Liver (tissue), 9 donors: ENCODE results near the gene ST8SIA6. TPM values are rescaled to one million over a fixed set of nuclear protein-coding genes. Genes with fewer than 3 reads are reported as not detected.

ENCODE experiments used
- DNase-seq: peaks from one replicate; pipeline ENCODE4 v3.0.0-alpha.2; 2017; ENCODE audit warnings: low spot score
- H3K27ac ChIP-seq, 2 donors: one replicate each; pipeline ENCODE4 v1.7.0; 2013; ENCODE audit warnings: inconsistent platforms in 2 of 2, low read length in 2 of 2, control low read depth in 1 of 2, low read depth in 1 of 2, mild to moderate bottlenecking in 1 of 2
- H3K27me3 ChIP-seq, 4 donors: one replicate each; pipeline versions ENCODE4 v1.6.1 to v1.7.0; 2013; ENCODE audit warnings: low read length in 3 of 4, inconsistent platforms in 1 of 4, mild to moderate bottlenecking in 1 of 4, moderate library complexity in 1 of 4; ENCODE audit not compliant: control insufficient read depth in 4 of 4, insufficient read depth in 4 of 4
- H3K36me3 ChIP-seq, 4 donors: one replicate each; pipeline versions ENCODE4 v1.6.1 to v1.7.0; 2013; ENCODE audit warnings: low read length in 3 of 4, mild to moderate bottlenecking in 3 of 4, low read depth in 1 of 4, moderate library complexity in 1 of 4; ENCODE audit not compliant: control insufficient read depth in 4 of 4, insufficient read depth in 3 of 4
- H3K4me1 ChIP-seq, 4 donors: one replicate each; pipeline versions ENCODE4 v1.6.1 to v1.7.0; 2013; ENCODE audit warnings: low read length in 3 of 4, mild to moderate bottlenecking in 3 of 4, moderate library complexity in 1 of 4; ENCODE audit not compliant: control insufficient read depth in 4 of 4, insufficient read depth in 4 of 4
- H3K4me3 ChIP-seq, 3 donors: one replicate each; pipeline versions ENCODE4 v1.6.1 to v1.7.0; 2013; ENCODE audit warnings: low read length in 3 of 3, control low read depth in 1 of 3, low read depth in 1 of 3, mild to moderate bottlenecking in 1 of 3
- H3K9ac ChIP-seq, 2 donors: one replicate each; pipeline ENCODE4 v1.7.0; 2013; ENCODE audit warnings: low read length in 2 of 2, mild to moderate bottlenecking in 2 of 2, moderate library complexity in 2 of 2, control low read depth in 1 of 2, low read depth in 1 of 2
- H3K9me3 ChIP-seq, 4 donors: one replicate each; pipeline versions ENCODE4 v1.6.1 to v1.7.0; 2013; ENCODE audit warnings: low read length in 3 of 4; ENCODE audit not compliant: control insufficient read depth in 4 of 4
- ATF3 ChIP-seq: IDR thresholded peaks from 2 replicates; pipeline ENCODE4 v1.6.1; 2016; ENCODE audit warnings: antibody characterized with exemption
- CTCF ChIP-seq: fragments of 150-350 bp; IDR thresholded peaks from 2 replicates; pipeline ENCODE4 v1.5.1; 2017; ENCODE audit warnings: improper control_type of control experiment, low read depth, low read length; ENCODE audit not compliant: missing input control
- EGR1 ChIP-seq, 2 donors: IDR thresholded peaks; 2 replicates each; pipeline ENCODE4 v1.6.1; 2016 to 2018; ENCODE audit warnings: antibody characterized with exemption in 2 of 2, low read depth in 2 of 2
- FOXA1 ChIP-seq: IDR thresholded peaks from 2 replicates; pipeline ENCODE4 v1.6.1; 2016; ENCODE audit warnings: antibody characterized with exemption
- FOXA2 ChIP-seq: IDR thresholded peaks from 2 replicates; pipeline ENCODE4 v1.6.1; 2016; ENCODE audit warnings: antibody characterized with exemption
- GABPA ChIP-seq, 2 donors: IDR thresholded peaks in 1 of 2; conservative IDR thresholded peaks in 1 of 2; 2 replicates each; pipeline ENCODE4 v1.6.1; 2016; ENCODE audit warnings: antibody characterized with exemption in 2 of 2, mild to moderate bottlenecking in 1 of 2, moderate library complexity in 1 of 2
- HNF4A ChIP-seq, 2 donors: conservative IDR thresholded peaks; 2 replicates each; pipeline ENCODE4 v1.6.1; 2016; ENCODE audit warnings: antibody characterized with exemption in 2 of 2, mild to moderate bottlenecking in 2 of 2
- HNF4G ChIP-seq: IDR thresholded peaks from 2 replicates; pipeline ENCODE4 v1.6.1; 2016; ENCODE audit warnings: antibody characterized with exemption
- JUND ChIP-seq, 2 donors: IDR thresholded peaks; 2 replicates each; pipeline ENCODE4 v1.6.1; 2016; ENCODE audit warnings: antibody characterized with exemption in 2 of 2
- MAX ChIP-seq: IDR thresholded peaks from 2 replicates; pipeline ENCODE4 v1.6.1; 2016; ENCODE audit warnings: antibody characterized with exemption
- NR2F2 ChIP-seq: IDR thresholded peaks from 2 replicates; pipeline ENCODE4 v1.6.1; 2016; ENCODE audit warnings: antibody characterized with exemption
- RAD21 ChIP-seq, 2 donors: IDR thresholded peaks; 2 replicates each; pipeline ENCODE4 v1.6.1; 2016; ENCODE audit warnings: antibody characterized with exemption in 2 of 2, mild to moderate bottlenecking in 2 of 2
- REST ChIP-seq: IDR thresholded peaks from 2 replicates; pipeline ENCODE4 v1.6.1; 2016; ENCODE audit warnings: antibody characterized with exemption, mild to moderate bottlenecking
- RXRA ChIP-seq, 2 donors: IDR thresholded peaks; 2 replicates each; pipeline ENCODE4 v1.6.1; 2017 to 2018; ENCODE audit warnings: antibody characterized with exemption in 2 of 2, mild to moderate bottlenecking in 1 of 2
- SP1 ChIP-seq: IDR thresholded peaks from 2 replicates; pipeline ENCODE4 v1.6.1; 2018; ENCODE audit warnings: antibody characterized with exemption, mild to moderate bottlenecking
- TAF1 ChIP-seq: conservative IDR thresholded peaks from 2 replicates; pipeline ENCODE4 v1.6.1; 2016; ENCODE audit warnings: antibody characterized with exemption, mild to moderate bottlenecking
- YY1 ChIP-seq: IDR thresholded peaks from 2 replicates; pipeline ENCODE4 v1.6.1; 2016; ENCODE audit warnings: antibody characterized with exemption, mild to moderate bottlenecking
- ZBTB33 ChIP-seq: IDR thresholded peaks from 2 replicates; pipeline ENCODE4 v1.6.1; 2016; ENCODE audit warnings: antibody characterized with exemption
- WGBS: extraction: QIAGEN DNeasy Blood & Tissue Kit; methylation state at CpG from one replicate; pipeline ENCODE4 v1.1.7; 2013; 5-methylcytosine and 5-hydroxymethylcytosine counted together
- polyA plus RNA-seq, 2 donors: library from polyadenylated mRNA; stranded (reverse) in 1 of 2; unstranded in 1 of 2; fragments of 200-250 nt in 1 of 2; fragments of >200 nt in 1 of 2; fragmentation: Nextera tagmentation in 1 of 2; extraction: Ambion mirVana in 1 of 2; gene quantifications; one replicate each; pipeline versions ENCODE4 v1.2.1 to v1.2.3, GENCODE V29; 2013 to 2015
- total RNA-seq, 2 donors: library from RNA; depleted of rRNA; stranded (reverse); fragments of >200 nt; gene quantifications; one replicate each; pipeline ENCODE4 v1.2.3, GENCODE V29; 2014
- donor health status: healthy.
- donor health status: healthy.
- donor health status: healthy.
- donor health status: healthy.
- donor health status: healthy.

The ST8SIA6 gene
- total and polyA plus RNA-seq, 4 donors = 0.53 to 5.8 (median 1.0) TPM

- Histone ChIP-seq H3K4me3 (no peak overlapping the region), H3K4me1 (no peaks in the 10 kb centered on the region), H3K36me3 (no peaks in the 10 kb centered on the region), H3K27ac (no peak overlapping the region), H3K27me3 (no peaks in the 10 kb centered on the region), H3K9ac (no peak overlapping the region), H3K9me3 (no peaks in the 10 kb centered on the region)
- 58% methylated on average over 6 of the region's 6 CpGs for WGBS
- no peak for TF ChIP-seq CTCF
- DNase-seq = no peak
Observed at GRCh38 chr10:17379151-17379690, 75.2 kb downstream of the ST8SIA6 start.

GRCh38 chr10:17375936-17376584 is 78.3 kb downstream of the ST8SIA6 start:
- H3K4me3 ChIP-seq = no peak overlapping the region
- WGBS = 74% methylated on average over 10 of the region's 10 CpGs
- H3K27ac ChIP-seq = no peak overlapping the region
- DNase-seq = peak; percentile 42
- no peak overlapping the region for H3K9ac ChIP-seq
- no peaks in the 10 kb centered on the region for H3K4me1 ChIP-seq
- no peaks in the 10 kb centered on the region for H3K9me3 ChIP-seq
- H3K27me3 ChIP-seq = no peaks in the 10 kb centered on the region
- TF ChIP-seq TAF1 = no peak
- no peak for TF ChIP-seq HNF4A (conservative IDR thresholded peaks at IDR 0.05)
- TF ChIP-seq ATF3 = no peak
- TF ChIP-seq FOXA1 = no peak
- no peak for TF ChIP-seq RAD21 (IDR thresholded peaks at IDR 0.05)
- no peak for TF ChIP-seq ZBTB33
- TF ChIP-seq YY1 = no peak
- no peak for TF ChIP-seq RXRA (IDR thresholded peaks at IDR 0.05)
- no peak for TF ChIP-seq HNF4G
- no peak for TF ChIP-seq SP1
- no peak for TF ChIP-seq JUND (IDR thresholded peaks at IDR 0.05)
- TF ChIP-seq GABPA (IDR thresholded peaks at IDR 0.05 in 1 of 2, conservative IDR thresholded peaks at IDR 0.05 in 1 of 2) = no peak
- no peak for TF ChIP-seq MAX
- no peak for TF ChIP-seq CTCF
- no peak for TF ChIP-seq EGR1 (IDR thresholded peaks at IDR 0.05; ENCODE audit: low read depth in 2 of 2)
- no peak for TF ChIP-seq FOXA2
- no peak for TF ChIP-seq REST
- TF ChIP-seq NR2F2 = no peak
- no peaks in the 10 kb centered on the region for H3K36me3 ChIP-seq
